H1 (cell line): Measurements from ENCODE around the gene CARM1. TPM values are rescaled to one million over a fixed set of nuclear protein-coding genes. Genes with fewer than 3 reads are reported as not detected.

Experiments
- BACH1 ChIP-seq: IDR thresholded peaks from 2 replicates; pipeline ENCODE4 v1.6.1; 2012; ENCODE audit warnings: low read length, improper control_type of control experiment
- CBX5 ChIP-seq: fragments of 300-800, 300-1000 bp; sonication (generic); IDR thresholded peaks from 2 replicates; pipeline ENCODE4 v1.7.1; 2016; ENCODE audit warnings: antibody characterized with exemption, low read length, low read depth
- CBX8 ChIP-seq: fragments of 300-800, 300-1000 bp; sonication (generic); IDR thresholded peaks from 2 replicates; pipeline ENCODE4 v1.7.1; 2016; ENCODE audit warnings: low read depth, low read length, borderline replicate concordance
- CEBPB ChIP-seq: IDR thresholded peaks from 2 replicates; pipeline ENCODE4 v1.6.1; 2012; ENCODE audit warnings: low read depth, low read length
- CREB1 ChIP-seq: IDR thresholded peaks from 2 replicates; pipeline ENCODE4 v1.6.1; 2012; ENCODE audit warnings: inconsistent platforms
- CTBP2 ChIP-seq: IDR thresholded peaks from 2 replicates; pipeline ENCODE4 v1.7.0; 2011; ENCODE audit warnings: borderline replicate concordance, mild to moderate bottlenecking, moderate library complexity, mixed read lengths, low read length; ENCODE audit not compliant: insufficient read depth, insufficient read length
- EGR1 ChIP-seq: IDR thresholded peaks from 2 replicates; pipeline ENCODE4 v1.6.1; 2011; ENCODE audit warnings: low read depth, low read length, borderline replicate concordance
- FOSL1 ChIP-seq: IDR thresholded peaks from 2 replicates; pipeline ENCODE4 v1.6.1; 2011; ENCODE audit warnings: mild to moderate bottlenecking, low read depth, low read length, moderate library complexity; ENCODE audit not compliant: insufficient read depth
- HDAC6 ChIP-seq: IDR thresholded peaks from one replicate; pipeline ENCODE4 v1.7.1; 2012; ENCODE audit warnings: low read depth, mild to moderate bottlenecking, inconsistent platforms, low read length, moderate library complexity
- KDM4A ChIP-seq: IDR thresholded peaks from one replicate; pipeline ENCODE4 v1.7.1; 2012; ENCODE audit warnings: low read depth, mild to moderate bottlenecking, moderate library complexity, low read length, inconsistent platforms; ENCODE audit not compliant: severe bottlenecking
- MAFK ChIP-seq: IDR thresholded peaks from 2 replicates; pipeline ENCODE4 v1.6.1; 2012; ENCODE audit warnings: low read depth, mild to moderate bottlenecking, improper control_type of control experiment, low read length
- PHF8 ChIP-seq: fragments of 200-600 bp; sonication (generic); conservative IDR thresholded peaks from 2 replicates; pipeline ENCODE4 v1.7.1; 2012; ENCODE audit warnings: low read depth, mild to moderate bottlenecking, inconsistent platforms, low read length, moderate library complexity
- POLR2A ChIP-seq, 2 experiments: IDR thresholded peaks; 1 replicate in 1 of 2; 2 replicates in 1 of 2; pipeline ENCODE4 v1.6.1; 2011; ENCODE audit warnings: low read depth in 2 of 2, low read length in 2 of 2, mild to moderate bottlenecking in 2 of 2; ENCODE audit errors: control extremely low read depth in 1 of 2
- POLR2AphosphoS5 ChIP-seq: IDR thresholded peaks from 2 replicates; pipeline ENCODE4 v1.6.1; 2011; ENCODE audit warnings: low read depth, low read length
- RAD21 ChIP-seq, 2 experiments: IDR thresholded peaks in 1 of 2; conservative IDR thresholded peaks in 1 of 2; 2 replicates each; pipeline ENCODE4 v1.6.1; 2011; ENCODE audit warnings: low read depth in 2 of 2, low read length in 2 of 2, improper control_type of control experiment in 1 of 2, inconsistent platforms in 1 of 2, mild to moderate bottlenecking in 1 of 2, moderate library complexity in 1 of 2
- RXRA ChIP-seq: IDR thresholded peaks from 2 replicates; pipeline ENCODE4 v1.6.1; 2011; ENCODE audit warnings: low read depth, mild to moderate bottlenecking, low read length, moderate library complexity; ENCODE audit not compliant: insufficient read depth
- SRF ChIP-seq: IDR thresholded peaks from 2 replicates; pipeline ENCODE4 v1.6.1; 2011; ENCODE audit warnings: mild to moderate bottlenecking, low read depth, low read length, moderate library complexity
- TCF12 ChIP-seq: IDR thresholded peaks from 2 replicates; pipeline ENCODE4 v1.6.1; 2011; ENCODE audit warnings: low read depth, mild to moderate bottlenecking, low read length
- TEAD4 ChIP-seq: IDR thresholded peaks from 2 replicates; pipeline ENCODE4 v1.6.1; 2012; ENCODE audit warnings: low read depth, low read length, inconsistent platforms, mixed read lengths
- YY1 ChIP-seq: IDR thresholded peaks from 2 replicates; pipeline ENCODE4 v1.6.1; 2011; ENCODE audit warnings: low read depth, mild to moderate bottlenecking, low read length
- ZNF274 ChIP-seq: IDR thresholded peaks from 2 replicates; pipeline ENCODE4 v1.7.0; 2012; ENCODE audit warnings: low read length, borderline replicate concordance; ENCODE audit errors: extremely low read depth
- polyA plus RNA-seq, 7 experiments: library from polyadenylated mRNA; depleted of rRNA in 3 of 7; stranded (reverse) in 5 of 7; unstranded in 2 of 7; fragments of >200 nt in 5 of 7; fragments of 200-250 nt in 2 of 7; gene quantifications; 1 replicate in 5 of 7; 2 replicates in 1 of 7; 4 replicates in 1 of 7; pipeline versions ENCODE4 v1.2.1 to v1.2.3, GENCODE V29; 2011 to 2013; ENCODE audit warnings: missing spikeins in 2 of 7, mixed read lengths in 2 of 7
- total RNA-seq: library from RNA; stranded (reverse); fragmentation: NEBNext Ultra II Directional; extraction: Animal tissue kit (Norgen Biotek cat#: 25700); gene quantifications from 2 replicates; pipeline ENCODE4 v1.2.1, GENCODE V29; 2021
- TF ChIP-seq, protein P1 (sequence below): IDR thresholded peaks from 2 replicates; pipeline ENCODE4 v1.6.1; 2011; ENCODE audit warnings: low read length, improper control_type of control experiment
- TF ChIP-seq, protein P2 (sequence below): IDR thresholded peaks from 2 replicates; pipeline ENCODE4 v1.6.1; 2012; ENCODE audit warnings: low read length, inconsistent platforms

Gene CARM1
- total and polyA plus RNA-seq, 2 of the 8 experiments (the other 6 are each of a cell fraction or from before 2014, with no cell fraction given): 134 to 164 TPM

DNA sequence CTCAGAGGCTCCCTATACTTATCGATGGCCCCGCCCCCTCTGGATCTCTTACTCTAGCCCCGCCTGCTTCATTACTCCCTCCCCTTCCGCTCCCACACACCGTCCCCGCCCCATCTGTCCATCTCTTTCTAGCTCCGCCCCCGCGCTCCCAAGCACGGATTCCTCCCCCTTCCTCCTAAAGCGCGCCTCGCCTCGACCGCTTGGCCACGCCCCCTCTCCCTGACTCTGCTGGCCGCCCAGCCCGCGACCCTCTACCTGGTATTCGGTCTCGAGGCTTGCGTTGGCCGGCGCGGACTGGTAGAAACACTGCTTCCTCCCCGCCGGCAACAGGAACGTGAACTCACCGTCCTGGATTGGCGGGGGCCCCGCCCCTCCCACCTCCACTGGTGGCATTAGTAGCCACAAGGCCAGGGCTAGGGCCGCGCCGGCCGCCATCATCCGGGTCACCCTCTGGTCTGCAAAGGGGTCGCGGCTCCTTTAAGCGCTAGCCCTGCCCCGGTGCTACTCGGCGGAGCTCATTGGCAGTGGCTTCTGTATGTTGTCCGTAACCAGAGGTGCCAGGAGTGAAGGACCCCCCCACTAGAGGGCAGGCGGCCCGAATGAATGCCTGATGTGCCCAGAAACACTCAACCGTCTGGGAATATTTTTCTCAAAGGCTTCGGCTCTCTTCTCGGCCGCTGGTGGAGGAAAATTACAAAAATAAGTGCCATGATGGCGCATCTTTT, 35.4 kb upstream of the CARM1 start, which contains the start of gene TMED1 (continued):
- TF ChIP-seq CBX5 (no peak), RXRA (no peak), HDAC6 (no peak), KDM4A (no peak), CREB1 (0 out of 2 replicates have a peak, but pooled peaks have one; percentile 51), TCF12 (no peak), POLR2AphosphoS5 (peak; percentile 87), TEAD4 (0 out of 2 replicates have a peak, but pooled peaks have one; percentile 44), POLR2A (IDR thresholded peaks at IDR 0.05; ENCODE audit: control extremely low read depth in 1 of 2, low read depth in 2 of 2, low read length in 2 of 2) (peak; percentile 55 to 94), YY1 (peak; percentile 85), CBX8 (no peak), PHF8 (peak; percentile 99), CEBPB (no peak), RAD21 (IDR thresholded peaks at IDR 0.05 in 1 of 2, conservative IDR thresholded peaks at IDR 0.05 in 1 of 2; ENCODE audit: low read depth in 2 of 2, low read length in 2 of 2) (no peak), BACH1 (no peak), EGR1 (no peak; the same call in 1 of the 2 replicates), MAFK (no peak), FOSL1 (no peak), ZNF274 (no peak), CTBP2 (no peak), SRF (no peak)
- TF ChIP-seq, protein P1, sequence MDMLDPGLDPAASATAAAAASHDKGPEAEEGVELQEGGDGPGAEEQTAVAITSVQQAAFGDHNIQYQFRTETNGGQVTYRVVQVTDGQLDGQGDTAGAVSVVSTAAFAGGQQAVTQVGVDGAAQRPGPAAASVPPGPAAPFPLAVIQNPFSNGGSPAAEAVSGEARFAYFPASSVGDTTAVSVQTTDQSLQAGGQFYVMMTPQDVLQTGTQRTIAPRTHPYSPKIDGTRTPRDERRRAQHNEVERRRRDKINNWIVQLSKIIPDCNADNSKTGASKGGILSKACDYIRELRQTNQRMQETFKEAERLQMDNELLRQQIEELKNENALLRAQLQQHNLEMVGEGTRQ: no peak
- TF ChIP-seq, protein P2, sequence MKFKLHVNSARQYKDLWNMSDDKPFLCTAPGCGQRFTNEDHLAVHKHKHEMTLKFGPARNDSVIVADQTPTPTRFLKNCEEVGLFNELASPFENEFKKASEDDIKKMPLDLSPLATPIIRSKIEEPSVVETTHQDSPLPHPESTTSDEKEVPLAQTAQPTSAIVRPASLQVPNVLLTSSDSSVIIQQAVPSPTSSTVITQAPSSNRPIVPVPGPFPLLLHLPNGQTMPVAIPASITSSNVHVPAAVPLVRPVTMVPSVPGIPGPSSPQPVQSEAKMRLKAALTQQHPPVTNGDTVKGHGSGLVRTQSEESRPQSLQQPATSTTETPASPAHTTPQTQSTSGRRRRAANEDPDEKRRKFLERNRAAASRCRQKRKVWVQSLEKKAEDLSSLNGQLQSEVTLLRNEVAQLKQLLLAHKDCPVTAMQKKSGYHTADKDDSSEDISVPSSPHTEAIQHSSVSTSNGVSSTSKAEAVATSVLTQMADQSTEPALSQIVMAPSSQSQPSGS: 0 out of 2 replicates have a peak, but pooled peaks have one; percentile 79
